ENCODE measurements around the gene DYNC1I1. TPM values are rescaled to one million over a fixed set of nuclear protein-coding genes. Genes with fewer than 3 reads are reported as not detected.

DYNC1I1 gene
- total and polyA plus RNA-seq, 2 experiments from 2014 or later = 1.4 to 4.1 TPM

- H3K4me3 ChIP-seq = no peak overlapping the region
- H3K4me2 ChIP-seq = no peak overlapping the region
- DNase-seq (ENCODE audit: low spot score) (no peak), ATAC-seq (no peak)
- H3K9me3 Mint-ChIP-seq = no peaks in the 10 kb centered on the region
- no peak overlapping the region for H2AFZ ChIP-seq
- H3K27me3 ChIP-seq (ENCODE audit: insufficient read depth) = no peaks in the 10 kb centered on the region
- H3K4me3 Mint-ChIP-seq = no peak overlapping the region
- no peaks in the 10 kb centered on the region for H4K20me1 ChIP-seq (replicated peaks; ENCODE audit: insufficient read depth)
- H3K27ac ChIP-seq (ENCODE audit: low read depth) = no peak overlapping the region
- no peaks in the 10 kb centered on the region for H3K36me3 ChIP-seq (ENCODE audit: insufficient read depth)
- no peaks in the 10 kb centered on the region for H3K4me1 ChIP-seq (ENCODE audit: insufficient read depth)
- peaks cover 10% of the 10 kb centered on the region for H3K27me3 Mint-ChIP-seq (ENCODE audit: insufficient read depth, low read depth, poor library complexity)
- no peaks in the 10 kb centered on the region for H3K36me3 Mint-ChIP-seq (ENCODE audit: low read depth)
- TF ChIP-seq EZH2 (IDR thresholded peaks at IDR 0.05; ENCODE audit: low read depth, unreplicated experiment) (no peak), CREB1 (CRISPR knock-in tag; IDR thresholded peaks at IDR 0.05; ENCODE audit: low read depth) (no peak), ZNF114 (CRISPR knock-in tag; IDR thresholded peaks at IDR 0.05) (no peak), REST (IDR thresholded peaks at IDR 0.05; ENCODE audit: unreplicated experiment) (no peak), ZNF331 (CRISPR knock-in tag; IDR thresholded peaks at IDR 0.05; ENCODE audit: low read depth) (no peak), NANOG (IDR thresholded peaks at IDR 0.05; ENCODE audit: borderline replicate concordance) (no peak), ZNF462 (CRISPR knock-in tag; IDR thresholded peaks at IDR 0.05) (no peak), EZH2phosphoT487 (IDR thresholded peaks at IDR 0.05; ENCODE audit: unreplicated experiment) (no peak), STAT1 (IDR thresholded peaks at IDR 0.05; ENCODE audit: unreplicated experiment) (no peak), POLR2AphosphoS5 (IDR thresholded peaks at IDR 0.05; ENCODE audit: low read depth) (no peak), CTCF (conservative IDR thresholded peaks at IDR 0.05; ENCODE audit: low read depth in 2 of 2) (no peak), JUNB (IDR thresholded peaks at IDR 0.05; ENCODE audit: unreplicated experiment) (no peak), ETS1 (IDR thresholded peaks at IDR 0.05) (no peak)
- H3K79me2 ChIP-seq (replicated peaks; ENCODE audit: insufficient read depth) = no peaks in the 10 kb centered on the region
- no peaks in the 10 kb centered on the region for H3F3A ChIP-seq (replicated peaks; ENCODE audit: low read depth)
- no peaks in the 10 kb centered on the region for H3K9me2 ChIP-seq (ENCODE audit: insufficient read depth)
- no peaks in the 10 kb centered on the region for H3K4me1 Mint-ChIP-seq
- no peak overlapping the region for H3K27ac Mint-ChIP-seq
Observed at GRCh38 chr7:95753440-95753839, 18.9 kb upstream of the DYNC1I1 start.

All from GM23338 (cell line).